HG03196 (cell line): ENCODE measurements around the gene TP53BP2.
"Not testable (repeated sequence)": the region's sequence is repeated elsewhere in the genome, so short reads cannot be mapped to it uniquely, and the experiment has no call there.

Source experiments
- ATAC-seq: cut with Tn5 transposase; IDR thresholded peaks from one replicate; pipeline ENCODE4 v1.9.1; 2021; ENCODE audit not compliant: unreplicated experiment

Gene TP53BP2

DNA sequence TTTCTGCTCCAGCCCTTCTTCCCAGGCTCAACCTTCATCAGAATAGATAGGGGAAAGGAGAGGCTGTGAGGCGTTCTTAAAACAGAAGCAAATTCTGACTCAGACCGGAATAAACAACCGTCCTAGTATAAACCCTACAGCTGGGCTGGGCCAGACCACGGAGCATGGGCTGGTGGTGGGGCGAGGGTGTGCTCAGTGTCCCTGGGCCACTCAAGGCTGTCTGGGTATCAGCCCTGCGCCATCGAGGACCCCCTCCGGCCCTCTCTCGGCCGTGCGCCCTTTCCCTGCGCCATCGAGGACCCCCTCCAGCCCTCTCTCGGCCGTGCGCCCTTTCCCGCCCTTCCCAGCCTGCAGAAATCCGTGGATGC is 97.4 kb downstream of the TP53BP2 start:
- ATAC-seq = no peak

DNA sequence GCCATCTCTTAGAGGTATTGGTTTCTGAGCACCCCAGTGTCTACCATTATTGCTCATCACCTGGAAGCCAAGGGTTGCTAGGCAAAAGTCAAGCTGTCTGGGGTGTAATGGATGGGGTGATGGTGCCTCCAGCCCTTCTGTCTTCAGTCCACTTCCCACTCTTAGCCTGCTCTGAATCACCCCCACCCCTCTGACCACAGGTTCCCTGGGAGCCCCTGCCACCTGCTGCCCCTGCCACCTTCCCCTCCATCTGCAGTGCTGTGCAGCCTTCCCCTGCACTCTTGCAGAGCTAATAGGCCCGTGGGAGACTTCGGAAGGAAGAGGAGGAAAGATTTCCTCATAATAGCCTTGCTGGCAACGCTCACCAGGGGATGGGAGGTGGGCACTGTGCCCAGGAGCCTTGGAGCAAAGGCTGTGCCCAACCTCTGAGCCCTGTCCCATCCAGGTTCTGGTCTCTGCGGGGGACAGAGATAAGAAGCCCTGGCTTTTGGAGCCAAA is 97.9 kb downstream of the TP53BP2 start:
- ATAC-seq = no peak

DNA sequence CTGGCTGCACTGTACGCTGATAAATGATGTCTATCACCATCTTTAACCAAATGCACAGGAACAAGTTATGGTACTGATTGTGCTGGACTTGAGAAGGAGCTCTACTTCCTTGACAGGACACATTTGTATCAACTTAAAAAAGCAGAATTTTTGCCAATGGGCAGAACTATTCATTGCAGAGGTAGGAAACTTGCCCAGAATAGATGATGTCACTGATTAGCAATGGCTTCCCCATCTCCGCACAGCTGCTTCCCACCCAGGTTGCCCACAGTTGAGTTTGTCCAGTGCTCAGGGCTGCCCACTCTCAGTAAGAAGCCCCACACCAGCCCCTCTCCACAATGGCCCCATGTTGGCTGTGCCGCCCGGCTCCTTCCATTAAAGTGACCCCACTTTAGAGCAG is 100.0 kb downstream of the TP53BP2 start:
- ATAC-seq = no peak

DNA sequence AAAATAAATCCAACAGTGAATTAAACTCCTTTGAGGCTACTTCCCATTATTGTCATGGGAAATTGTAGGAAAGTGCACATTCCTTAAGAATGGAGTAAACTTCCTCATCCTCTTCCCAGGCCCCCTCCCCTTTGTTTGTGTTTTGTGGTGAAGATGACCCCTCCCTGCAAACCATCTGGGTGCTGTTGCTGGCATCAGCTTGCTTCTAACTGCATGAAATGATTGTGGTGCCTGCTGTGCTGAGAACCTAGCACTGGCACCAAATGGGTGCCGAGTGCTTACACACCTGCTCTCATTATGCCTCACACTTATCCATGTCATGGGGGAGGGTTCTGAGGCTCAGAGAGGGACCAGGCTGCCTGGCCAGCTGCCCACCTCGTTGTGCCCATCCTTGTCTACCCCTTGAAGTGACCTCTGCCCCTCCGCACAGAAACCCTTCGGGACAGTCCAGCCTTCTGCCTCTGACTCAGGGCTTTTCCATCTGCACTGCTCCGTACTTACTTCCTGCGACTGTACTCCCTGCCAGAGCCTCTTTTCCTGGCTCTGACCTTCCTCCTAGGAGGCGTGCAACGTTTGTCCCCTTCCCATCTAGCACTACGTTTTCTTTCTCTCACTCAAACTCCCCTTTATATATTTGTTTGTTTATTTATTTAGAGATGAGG is 102.8 kb downstream of the TP53BP2 start:
- no peak for ATAC-seq

DNA sequence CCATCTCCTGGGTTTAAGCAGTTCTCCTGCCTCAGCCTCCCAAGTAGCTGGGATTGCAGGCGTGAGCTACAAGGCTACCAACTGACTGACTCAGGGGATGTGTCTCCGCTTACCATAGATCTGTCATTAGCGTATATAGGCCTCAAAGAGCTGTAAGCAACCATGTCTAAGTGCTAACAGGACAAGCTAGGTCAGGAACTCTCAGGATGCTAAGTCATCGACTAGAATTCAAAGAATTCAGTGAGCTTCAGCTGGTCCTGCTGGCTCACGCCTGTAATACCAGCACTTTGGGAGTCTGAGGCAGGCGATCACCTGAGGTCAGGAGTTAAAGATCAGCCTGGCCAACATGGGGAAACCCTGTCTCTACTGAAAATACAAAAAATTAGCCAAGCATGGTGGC is 103.9 kb downstream of the TP53BP2 start:
- ATAC-seq = no peak

DNA sequence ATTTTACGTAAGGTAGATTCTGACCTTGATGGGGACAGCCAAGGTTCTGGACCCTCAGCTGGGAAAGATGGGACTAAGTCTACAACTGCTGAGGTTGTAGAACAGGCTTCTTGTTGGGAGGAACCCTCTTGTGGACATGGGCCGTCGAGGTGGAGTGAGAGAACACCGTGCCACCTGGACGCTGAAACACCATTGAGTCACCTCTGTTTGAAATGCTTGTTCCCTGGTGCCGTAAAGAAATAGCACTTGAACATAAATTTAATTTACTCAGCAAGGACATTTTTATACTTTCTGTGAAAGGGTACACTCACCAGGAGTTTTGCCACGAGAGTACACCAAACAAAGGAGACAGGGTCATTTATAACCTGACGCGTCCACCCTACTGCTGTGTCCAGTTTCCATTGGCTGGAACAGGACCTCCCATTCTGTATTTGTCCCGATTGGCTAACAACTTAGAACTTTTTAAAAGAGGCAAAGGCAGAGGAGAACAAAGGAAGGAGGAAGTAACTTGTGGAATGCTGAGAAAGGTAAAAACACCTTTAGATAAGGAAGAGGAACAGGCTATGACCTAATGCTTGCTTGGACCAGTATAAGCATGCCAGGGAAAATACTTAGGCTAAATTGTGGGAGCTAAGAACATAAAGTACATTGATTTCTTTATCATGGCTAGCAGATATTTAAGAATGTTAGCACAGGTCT is 105.6 kb downstream of the TP53BP2 start:
- not testable (repeated sequence) for ATAC-seq

DNA sequence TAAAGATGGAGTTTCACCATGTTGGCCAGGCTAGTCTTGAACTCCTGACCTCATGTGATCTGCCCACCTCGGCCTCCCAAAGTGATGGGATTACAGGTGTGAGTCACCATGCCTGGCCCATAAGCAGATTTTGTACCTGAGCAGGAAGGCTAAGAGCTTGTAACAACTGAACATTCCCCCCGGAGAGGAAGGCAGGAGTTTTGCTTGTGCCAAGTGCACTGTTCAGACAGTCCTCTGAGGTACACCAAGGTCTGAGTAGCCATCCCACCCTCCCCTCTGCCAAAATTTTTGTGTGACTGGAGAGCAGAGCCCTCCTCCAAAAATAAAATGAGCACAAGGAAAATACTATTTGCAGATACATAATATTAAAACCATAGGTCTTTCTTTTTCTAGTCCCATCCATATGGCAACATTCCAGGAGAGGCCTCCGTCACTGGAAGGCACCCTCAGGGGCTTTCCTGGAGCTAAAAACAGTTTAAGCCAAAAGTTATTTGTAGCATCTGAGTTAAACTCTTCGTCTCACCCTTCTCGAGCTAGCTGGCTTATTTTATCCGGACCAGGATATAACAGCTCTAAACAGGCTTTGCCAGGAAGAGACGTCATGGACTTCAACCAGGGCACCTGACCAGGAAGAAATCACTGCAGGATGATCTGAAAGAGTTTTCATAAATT is 106.2 kb downstream of the TP53BP2 start:
- ATAC-seq = no peak

DNA sequence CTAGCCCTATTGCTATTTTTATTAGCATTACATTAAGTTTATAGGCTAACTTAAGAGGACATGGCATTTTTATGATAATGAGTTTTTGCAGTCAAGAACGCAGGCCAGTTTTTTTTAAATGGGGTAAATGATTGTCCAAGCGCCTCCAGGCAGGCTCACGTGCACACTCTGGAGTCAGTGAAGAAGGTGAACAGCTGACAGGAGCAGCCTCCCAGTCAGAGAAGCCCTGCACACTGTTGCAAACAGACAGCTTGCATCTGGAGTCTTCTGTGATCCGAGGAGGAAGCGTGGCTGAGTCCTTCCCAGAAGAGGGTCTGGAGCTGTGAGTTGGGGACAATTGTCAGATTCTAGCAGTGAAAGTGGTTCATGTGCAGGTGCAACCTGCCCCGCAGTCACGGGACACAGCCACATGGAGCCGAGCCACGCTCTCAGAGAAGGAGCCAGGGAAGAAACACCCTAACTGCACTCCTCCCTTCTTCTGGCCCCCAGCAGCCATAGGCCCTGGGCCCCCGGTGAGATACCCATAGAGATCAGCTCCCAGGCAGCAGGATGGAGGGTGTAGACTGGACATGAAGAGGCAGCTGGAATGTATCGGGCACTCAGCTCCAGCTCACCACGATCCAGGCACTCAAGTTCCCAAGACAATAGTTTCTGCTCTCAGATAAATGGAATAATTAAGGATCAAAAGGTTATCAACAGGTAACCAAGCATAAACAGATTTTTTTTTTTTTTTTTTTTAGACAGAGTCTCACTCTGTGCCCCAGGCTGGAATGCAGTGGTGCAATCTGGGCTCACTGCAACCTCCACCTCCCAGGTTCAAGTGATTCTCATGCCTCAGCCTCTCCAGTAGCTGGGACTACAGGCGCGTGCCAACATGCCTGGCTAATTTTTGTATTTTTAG is 107.0 kb downstream of the TP53BP2 start:
- ATAC-seq = no peak

DNA sequence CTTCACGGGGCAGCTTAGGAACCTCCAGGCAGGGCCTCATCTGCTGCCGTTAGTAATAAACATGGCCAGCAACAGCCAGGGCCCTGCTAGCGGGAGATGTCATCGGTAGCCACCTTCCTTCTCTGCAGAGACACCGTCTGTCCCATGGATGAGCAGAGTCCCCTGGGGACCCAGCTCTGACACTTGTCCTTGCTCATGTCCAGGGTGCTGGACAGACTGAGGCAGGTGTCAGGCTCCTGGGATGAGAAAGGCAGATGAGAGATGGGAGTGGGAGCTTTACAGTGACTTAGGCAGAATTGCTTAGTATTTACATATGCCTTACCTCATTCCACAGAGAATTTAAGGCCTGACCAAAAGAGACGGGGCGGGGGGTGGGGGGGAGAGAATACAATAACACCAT is 108.4 kb downstream of the TP53BP2 start:
- ATAC-seq = no peak

DNA sequence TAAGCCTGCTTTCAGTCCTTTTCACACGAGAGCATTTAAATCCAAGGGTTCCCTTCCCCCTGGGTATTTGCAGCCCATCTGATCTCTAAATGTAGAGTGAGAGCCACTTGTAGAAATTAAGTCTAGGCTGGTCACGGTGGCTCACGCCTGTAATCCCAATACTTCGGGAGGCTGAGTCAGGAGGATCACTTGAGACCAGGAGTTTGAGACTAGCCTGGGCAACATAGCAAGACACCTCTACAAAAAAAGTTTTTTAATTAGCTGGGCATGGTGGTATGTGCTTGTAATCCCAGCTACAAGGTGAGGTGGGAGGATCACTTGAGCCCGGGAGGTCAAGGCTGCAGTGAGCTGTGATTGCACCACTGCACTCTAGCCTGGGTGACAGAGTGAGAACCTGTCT is 109.1 kb downstream of the TP53BP2 start:
- ATAC-seq = not testable (repeated sequence)

DNA sequence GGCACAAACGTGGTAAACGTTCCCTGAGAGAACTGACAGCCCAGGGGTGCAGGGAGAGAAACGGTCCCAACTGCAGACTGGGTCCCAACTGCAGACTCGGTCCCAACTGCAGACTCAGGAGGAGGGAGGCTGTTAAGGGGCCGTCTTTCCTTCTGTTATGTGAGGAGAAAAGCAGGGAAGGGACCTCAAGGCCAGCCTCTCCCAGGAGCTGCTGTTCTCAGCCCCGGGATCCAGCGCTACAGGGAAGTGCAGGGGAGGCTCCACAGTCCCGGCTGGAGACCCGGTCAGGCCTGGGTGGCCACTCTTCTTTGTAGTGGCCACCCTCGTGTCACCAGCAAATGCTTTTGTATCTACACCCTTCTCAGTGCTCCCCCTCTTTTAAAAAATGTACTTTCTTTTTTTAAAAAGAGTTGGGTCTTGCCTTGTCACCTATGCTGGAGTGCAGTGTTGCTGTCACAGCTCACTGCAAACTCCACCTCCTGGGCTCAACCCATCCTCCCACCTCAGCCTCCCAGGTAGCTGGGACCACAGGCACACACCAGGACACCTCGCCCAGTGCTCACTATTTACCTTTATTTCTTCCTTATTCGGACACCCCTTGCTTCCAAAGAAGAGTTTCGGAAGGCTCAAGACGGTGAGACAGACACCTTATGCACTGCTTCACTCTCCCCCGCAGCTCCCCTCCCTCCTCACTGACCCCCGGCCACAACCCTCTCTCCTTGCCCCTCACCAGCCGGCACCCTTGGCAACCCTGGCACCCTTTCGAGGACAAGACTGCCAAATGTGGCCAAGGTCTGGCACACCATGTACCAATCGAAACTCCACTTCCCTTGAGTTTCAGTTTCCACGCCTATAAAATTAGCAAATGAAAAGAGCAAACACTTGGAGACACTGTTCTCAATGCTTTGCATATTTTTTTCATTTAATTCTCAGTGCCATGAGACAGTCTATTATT is 111.6 kb downstream of the TP53BP2 start:
- no peak for ATAC-seq

DNA sequence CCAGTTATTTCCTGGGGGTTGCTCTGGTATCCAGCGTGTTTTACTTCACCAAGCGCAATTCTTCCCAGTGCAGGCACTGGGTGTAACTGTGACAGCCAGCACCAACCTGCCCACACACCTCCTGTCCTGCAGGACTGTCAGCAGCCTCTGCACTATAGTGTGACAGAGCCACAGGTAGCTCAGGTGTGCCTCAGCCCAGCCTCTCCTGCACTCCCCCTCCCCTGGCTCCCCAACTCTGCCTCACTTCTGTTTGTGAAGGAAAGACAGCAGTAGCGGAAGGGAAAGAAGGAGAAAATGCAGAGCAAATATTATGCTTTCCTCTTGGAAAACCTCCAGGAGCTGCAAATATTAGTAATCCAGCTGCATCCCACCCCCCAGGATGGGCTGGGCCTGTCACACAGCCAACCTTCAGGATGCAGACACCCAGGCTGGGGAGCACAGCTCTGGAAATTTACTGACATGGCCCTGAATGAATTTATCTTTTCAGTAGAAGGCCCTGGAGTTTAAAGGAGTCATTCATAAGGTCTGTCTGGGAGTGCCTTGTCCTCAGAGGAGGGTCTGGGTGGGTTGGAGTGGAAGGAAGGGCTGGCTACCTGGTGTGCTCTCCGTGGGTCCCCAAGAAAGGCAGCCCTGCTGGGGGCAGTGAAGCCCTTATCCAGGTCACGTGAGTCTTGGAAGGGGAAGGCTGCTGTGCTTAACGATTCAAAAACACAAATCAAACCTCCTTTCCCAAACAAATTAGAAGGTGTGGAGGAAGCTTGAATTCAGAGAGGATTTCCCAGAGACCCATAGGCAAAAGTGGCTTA is 112.6 kb downstream of the TP53BP2 start:
- no peak for ATAC-seq

DNA sequence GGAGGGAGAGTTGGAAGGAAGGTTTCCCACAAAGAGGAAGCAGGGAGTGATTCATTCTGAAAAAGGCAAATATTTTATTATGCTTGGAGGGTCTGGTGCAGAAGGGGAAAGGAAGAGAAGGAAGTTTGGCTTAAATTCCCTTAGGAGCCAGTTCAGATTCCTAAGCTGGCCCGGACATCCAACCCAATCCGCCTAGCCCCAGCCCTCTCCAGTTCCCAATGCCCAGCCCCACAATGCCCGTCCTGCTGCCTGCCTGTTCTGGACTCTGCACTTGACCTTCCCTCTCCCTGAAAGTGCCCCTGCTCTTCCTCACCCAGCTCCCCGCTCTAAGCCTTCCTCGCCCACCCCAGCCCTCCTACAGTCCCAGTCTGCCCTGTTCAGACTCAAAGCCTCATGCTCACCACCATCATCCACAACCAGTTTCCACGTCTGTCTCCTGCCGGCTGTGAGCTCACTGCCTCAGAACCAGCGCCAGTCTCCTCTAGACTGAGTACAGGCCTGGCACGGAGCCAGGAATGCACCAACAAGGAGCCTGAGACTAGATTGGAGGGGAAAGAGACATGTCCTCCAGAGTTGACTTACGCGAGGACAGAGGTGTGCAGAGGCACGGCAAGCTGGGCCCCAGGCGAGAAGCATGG is 114.5 kb downstream of the TP53BP2 start:
- no peak for ATAC-seq

DNA sequence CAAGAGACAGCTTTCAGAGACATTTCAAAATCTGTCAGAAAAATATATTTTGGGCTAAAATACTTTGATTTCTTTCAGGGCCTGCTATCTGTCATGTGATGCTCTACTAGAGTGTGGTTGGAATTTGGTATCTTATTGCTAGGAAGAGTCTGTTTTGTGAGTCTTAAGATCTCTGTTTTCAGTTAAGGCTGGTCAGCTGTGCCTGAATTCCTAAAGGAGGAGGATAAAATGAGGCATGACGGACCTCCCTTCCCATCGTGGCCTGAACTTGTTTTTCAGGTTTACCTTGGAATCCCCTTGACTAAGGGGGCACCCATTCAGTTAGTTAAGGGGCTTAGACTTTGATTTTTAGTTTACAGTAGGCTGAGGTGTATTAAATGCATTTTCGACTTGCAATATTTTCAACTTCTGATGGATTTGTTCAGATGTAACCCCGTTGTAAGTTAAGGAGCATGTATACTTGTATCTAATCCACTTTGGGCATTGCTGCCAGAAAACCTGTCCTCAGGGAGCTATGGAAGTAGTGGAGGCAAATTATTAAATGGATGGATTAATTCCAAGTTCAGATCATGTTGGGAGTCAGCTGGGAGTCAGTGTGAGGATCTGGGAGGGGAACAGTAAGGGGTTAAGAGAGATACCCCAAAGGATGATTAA is 115.1 kb downstream of the TP53BP2 start:
- no peak for ATAC-seq

DNA sequence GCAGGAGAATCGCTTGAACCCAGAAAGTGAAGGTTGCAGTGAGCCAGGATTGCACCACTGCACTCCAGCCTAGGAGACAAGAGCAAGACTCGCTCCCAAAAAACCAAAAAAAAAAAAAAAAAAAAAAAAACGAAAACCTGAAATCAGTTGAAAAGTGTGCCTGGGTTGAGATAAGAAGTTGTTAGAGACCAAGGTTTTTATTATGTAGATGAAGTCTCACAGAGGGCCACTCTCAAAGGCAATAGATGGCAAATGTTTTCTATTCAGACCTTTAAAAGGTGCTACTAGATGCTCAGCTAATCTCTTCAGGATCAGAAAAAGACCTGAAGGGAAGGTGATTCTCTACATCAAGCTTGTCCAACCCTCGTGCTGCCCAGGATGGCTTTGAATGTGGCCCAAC is 115.8 kb downstream of the TP53BP2 start:
- no peak for ATAC-seq
